HG02981 (cell line): ENCODE data around the gene CAPN15.

Experiments used
- ATAC-seq: cut with Tn5 transposase; IDR thresholded peaks from one replicate; pipeline ENCODE4 v1.9.1; 2021; ENCODE audit warnings: mild to moderate bottlenecking, moderate library complexity; ENCODE audit not compliant: unreplicated experiment

The CAPN15 gene

DNA sequence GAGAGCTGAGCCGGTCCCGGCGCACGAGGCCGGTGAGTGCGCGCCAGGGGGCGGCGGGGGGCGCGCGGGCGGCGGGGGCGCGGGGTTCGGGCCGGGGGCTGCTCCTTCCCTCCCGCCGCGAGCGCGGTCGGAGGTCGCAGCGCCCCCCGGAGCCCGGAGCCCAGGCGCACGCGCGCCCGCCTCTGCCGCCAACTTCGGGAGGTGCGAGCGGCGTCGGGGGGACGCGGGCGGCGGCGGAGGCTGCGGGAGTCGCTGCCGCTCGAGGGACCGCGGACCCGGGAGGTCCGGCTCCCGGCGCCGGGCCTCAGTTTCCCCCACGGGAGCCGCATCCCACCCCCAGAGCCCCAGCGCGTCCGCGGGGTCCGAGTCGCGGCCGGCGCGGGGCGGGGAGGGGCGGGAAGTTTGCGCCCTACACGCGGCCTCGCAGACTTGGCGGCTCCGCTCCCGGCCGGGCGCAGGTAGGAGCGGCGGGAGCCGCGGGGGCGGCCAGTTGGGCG lies 32.7 kb downstream of the CAPN15 start, which contains the start of gene PRR35:
PRR35 (plus strand) TSS at position 191 of the 497 bp plus-strand sequence. CDS start 2,901 bp downstream, outside the sequence.
- no peak for ATAC-seq

- ATAC-seq = no peak
These were observed 33.3 kb downstream of the CAPN15 start for GRCh38 chr16:560701-561412.

- no peak for ATAC-seq
These were observed 33.9 kb downstream of the CAPN15 start for GRCh38 chr16:561413-561794.

DNA sequence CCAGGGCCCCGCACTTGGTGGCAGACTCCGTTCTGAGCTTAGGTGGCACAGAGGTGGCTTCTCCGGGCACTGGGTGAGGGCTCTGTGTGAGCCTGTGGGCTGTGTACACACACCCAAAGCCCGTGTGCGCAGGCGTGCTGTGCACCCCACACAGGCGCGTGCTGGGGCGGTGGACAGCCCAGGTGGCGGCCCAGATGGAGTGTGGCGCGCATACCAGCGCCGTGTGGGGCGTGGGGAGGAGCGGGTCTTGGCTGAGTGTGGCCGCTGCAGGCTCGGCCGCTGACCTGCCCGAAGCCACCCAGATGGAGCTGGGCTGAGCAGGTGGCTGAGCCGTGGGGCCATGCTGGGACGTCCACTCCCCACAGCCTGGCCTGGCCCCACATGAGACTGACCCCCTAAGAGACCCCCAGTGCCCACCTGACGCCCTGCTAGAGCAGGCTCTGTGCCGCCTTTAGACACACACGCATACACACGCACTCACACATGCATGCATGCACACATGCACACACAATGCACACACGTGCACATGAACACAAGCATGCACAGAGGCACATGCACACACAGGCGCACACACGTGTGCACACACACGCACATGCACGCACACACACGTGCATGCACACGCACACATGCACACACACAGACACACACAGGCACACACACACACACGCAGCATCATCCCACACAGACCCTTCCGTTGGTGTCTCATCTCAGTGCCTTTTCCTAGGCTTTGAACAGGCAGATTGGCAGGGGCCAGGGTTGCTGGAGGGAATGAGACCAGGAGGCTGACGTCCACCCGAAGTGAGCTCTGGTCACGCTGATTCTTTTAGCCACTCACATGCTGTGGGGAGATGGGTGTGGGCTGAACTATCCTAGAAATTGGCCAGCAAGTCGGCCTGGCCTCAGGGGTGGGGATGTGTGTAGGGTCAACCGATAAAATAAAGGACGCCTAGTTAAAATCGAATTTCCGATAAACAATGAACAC lies 34.7 kb downstream of the CAPN15 start:
- no peak for ATAC-seq

DNA sequence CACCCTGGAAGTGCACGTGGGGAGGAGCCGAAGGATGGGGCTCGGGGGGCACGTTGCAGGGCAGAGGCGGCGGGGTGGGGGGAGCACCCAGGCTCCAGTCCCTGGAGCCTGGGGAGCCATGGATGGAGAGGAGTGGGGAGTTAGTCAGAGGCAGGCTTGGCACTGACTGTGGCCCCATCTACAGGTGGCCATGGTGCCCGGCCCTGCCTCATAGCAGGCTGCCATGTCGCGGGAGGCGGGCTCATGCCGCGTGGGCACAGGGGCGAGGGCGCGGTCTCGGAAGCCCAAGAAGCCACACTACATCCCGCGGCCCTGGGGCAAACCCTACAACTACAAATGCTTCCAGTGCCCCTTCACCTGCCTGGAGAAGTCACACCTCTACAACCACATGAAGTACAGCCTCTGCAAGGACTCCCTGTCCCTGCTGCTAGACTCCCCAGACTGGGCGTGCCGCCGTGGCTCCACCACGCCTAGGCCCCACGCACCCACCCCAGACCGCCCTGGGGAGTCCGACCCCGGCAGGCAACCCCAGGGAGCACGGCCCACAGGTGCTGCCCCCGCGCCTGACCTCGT lies 35.6 kb downstream of the CAPN15 start:
- no peak for ATAC-seq

DNA sequence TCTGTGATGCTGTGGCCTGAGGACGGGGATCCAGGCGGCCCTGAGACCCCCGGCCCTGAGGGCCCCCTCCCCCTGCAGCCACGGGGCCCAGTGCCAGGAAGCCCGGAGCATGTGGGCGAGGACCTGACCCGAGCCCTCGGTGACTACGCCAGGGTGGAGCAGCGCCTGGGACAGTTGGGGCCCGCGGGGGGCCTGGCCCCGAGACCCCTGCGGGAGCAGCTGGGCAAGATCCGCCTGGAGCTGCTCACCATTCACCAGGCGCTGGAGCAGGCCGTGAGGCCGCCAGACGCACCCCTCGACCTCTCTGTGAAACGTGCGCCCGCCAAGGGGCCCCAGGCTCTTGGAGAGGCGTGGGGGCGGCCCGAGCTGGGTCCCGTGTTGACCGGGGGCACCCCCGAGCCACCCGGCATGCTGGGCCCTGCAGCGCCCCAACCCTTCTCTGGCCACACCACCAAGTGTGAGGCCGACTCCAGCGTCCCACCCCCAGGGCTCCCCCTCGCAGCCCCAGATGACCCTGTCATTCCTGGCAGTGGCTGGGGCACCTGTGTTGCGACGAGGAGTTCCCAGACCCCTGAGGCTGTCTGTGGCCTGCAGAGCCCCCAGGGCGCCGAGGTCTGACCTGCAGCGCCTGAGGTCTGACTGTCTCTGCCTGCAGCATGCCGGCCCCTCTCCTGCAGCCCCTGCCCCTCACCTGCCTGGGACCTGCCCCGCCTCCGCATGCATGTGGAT lies 37.3 kb downstream of the CAPN15 start:
- ATAC-seq = no peak

DNA sequence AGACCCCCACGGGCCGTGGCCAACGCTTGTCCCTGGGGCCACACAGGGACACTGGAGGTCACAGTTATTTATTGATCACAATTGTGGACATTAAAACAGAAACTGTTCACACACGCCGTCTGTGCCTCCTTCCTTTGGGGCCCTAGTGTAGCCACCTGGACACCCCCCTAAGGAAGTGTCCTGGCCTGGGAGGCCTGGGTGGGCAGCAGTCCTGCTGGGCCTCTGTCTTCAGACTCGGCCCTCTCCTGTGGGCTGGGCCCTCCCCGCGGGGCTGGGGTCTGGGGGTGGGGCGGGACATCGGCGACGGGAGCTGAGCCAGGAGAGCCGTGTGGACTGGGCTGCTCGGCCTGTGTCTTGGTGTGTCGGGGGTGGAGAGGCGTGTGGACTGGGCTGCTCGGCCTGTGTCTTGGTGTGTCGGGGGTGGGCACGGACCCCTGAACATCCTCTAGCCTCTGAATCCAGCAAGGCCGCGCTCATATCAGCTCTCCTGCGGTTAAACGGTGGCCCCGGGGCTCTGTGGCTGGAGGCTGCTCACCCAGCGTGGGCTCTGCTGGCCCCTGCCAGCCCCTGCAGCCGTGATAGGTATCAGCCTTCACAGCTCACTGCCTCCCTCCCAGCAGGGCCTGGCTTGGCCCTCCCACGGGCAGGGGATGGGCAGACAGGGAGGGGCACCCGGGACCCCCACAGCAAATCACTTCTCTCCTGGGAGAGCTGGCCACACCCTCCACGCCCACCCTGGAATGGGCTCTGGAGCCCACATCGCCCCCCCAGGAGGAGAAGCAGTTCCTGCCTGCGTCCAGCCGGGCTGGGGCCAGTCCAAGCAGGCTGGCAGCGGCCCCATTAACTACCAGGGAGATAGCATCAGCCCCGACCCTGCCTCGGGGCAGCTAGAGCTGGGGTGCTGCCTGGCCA lies 38.2 kb downstream of the CAPN15 start:
- ATAC-seq = no peak

DNA sequence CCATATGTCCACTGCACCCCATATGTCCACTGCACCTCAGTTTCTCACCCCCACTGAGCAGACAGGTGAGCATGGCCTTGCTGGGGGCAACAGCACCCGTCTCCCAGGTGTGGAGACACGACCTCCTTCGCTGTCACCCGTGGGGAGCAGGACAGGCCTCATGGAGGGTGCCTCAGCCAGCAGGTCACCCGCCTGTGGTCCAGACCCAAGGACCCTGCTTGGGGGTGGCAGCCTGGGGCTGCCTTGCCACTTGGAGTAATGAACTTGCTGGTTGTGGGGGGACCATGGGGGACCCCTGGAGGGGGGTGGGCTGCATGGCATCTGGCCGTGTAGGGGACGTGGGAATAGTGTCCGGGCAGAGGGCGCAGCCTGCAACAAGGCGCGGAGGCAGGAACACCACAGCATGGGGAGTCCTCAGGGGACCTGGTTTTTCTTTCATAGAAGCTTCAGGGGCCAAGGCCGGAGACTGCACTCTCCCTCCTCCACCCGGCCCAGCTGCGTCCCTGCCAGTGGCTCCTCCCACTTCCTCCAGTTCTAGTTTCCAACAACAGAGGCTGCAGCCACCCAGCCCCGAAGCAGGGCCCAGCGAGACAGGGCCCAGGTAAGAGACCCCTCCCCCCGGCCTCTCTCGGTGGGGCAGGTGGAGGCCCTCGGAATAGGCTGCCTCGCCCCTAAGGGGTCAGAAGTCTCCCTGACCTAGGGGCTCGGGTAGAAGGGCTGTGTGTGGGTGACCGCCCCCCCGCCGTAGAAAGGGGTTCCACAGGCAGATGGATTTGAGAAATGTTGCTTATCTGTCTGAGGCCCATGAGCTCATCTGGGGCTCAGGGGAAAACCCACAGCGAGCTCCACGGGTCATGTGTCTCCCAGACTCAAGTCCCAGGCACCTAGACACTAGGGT lies 39.2 kb downstream of the CAPN15 start, which contains the start of gene NHLRC4:
NHLRC4 (plus strand) TSS at position 531 of the 898 bp plus-strand sequence. CDS start 1,043 bp downstream, outside the sequence.
- no peak for ATAC-seq

DNA sequence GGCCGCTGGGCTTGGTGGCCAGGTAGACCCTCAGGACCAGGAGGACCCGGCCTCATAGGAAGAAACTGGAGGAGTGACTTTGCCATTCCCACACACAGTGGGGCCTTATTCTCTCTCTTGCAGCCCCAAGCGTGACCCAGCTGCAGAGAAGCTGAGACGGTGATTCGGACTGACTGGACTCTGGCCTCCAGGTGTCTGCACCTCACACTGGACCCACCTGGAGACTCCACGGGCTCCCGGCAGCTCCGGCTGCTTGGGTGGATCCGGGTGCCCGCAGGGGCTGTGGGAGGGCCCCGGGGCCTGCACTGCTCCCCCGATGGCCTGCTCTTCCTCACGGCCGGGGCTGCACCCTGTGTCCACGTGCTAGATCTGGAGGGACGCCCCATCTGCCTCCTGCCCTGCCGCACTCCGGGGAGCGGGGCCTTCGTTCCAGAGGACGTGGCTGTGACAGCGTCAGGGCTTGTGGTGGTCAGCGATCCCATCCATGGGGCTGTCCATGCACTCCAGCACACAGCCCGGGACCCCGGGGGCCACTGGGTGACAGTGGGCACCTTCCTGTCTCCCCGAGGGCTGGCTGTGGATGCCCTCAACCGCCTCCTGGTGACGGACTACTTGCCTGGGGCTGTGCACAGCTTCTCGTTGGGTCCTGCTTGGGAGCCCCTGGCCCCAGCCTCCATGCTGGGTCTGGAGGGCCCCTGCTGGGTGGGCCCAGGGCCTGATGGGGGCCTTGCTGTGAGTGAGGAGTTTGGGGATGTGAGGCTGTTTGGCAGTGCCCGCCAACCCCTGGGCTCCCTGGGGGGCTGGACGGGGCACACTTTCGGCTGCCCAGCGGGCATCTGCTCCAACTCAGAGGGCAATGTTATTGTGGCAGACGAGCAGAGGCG lies 40.1 kb downstream of the CAPN15 start:
- ATAC-seq = no peak

- no peak for ATAC-seq
These were observed 41.1 kb downstream of the CAPN15 start for GRCh38 chr16:568401-569258.

DNA sequence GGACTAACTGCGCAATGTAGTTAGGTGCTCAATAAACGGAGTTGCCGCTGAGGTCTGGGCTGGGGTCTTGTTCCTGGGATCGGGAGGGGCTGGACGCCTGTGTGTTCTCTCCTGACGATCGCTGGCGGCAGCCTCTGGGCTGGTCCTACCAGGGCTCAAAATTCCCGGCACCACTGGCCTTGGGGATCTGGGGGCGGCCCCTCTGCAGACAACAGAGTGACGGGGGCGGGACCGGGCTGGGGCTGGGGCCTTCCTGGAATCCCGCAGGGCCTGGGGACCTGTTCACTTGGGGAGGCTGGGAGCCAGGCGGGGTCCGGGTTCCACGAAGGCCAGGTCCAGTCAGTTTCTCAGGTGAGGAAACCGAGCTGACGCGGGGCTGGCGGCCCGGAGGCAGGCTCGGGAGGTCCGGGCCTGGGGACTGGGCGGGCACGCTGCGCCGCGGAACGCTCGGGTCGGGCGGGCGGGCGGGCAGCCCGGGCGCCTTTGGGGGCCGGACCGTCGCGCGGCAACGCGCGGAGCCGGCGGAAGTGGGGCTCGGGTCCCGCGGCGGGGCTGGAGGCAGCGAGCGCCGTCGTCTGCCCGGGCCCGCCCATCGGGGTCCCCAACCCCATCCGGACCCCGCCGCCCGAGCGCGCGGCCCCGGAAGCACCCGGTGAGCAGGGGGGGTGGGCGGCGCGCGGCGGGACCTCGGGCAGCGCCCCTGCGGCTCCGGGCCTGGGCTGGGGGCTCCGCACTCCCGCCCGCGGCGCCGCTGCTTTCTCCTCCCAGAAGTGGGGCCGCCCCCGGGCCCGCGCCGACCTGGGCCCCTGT lies 42.1 kb downstream of the CAPN15 start, which contains the start of gene PIGQ:
PIGQ (plus strand) TSS at position 524 of the 810 bp plus-strand sequence. CDS start 4,107 bp downstream, outside the sequence.
- ATAC-seq = no peak

GRCh38 chr16:572865-573650 lies 45.5 kb downstream of the CAPN15 start:
- no peak for ATAC-seq

DNA sequence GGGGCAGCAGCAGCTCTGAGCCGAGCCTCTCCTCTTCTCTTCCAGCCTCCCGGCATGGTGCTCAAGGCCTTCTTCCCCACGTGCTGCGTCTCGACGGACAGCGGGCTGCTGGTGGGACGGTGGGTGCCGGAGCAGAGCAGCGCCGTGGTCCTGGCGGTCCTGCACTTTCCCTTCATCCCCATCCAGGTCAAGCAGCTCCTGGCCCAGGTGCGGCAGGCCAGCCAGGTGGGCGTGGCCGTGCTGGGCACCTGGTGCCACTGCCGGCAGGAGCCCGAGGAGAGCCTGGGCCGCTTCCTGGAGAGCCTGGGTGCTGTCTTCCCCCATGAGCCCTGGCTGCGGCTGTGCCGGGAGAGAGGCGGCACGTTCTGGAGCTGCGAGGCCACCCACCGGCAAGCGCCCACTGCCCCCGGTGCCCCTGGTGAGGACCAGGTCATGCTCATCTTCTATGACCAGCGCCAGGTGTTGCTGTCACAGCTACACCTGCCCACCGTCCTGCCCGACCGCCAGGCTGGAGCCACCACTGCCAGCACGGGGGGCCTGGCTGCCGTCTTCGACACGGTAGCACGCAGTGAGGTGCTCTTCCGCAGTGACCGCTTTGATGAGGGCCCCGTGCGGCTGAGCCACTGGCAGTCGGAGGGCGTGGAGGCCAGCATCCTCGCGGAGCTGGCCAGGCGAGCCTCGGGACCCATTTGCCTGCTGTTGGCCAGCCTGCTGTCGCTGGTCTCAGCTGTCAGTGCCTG lies 46.7 kb downstream of the CAPN15 start:
- ATAC-seq = no peak
